ENCODE data around the gene SH3GL1. TPM values are rescaled to one million over a fixed set of nuclear protein-coding genes. Genes with fewer than 3 reads are reported as not detected.
A peak's percentile ranks its signal among the peaks of the same experiment; 100 is the strongest.

SH3GL1 gene
- total and polyA plus RNA-seq, 10 donors, result 26.1 to 77.4 (median 42.1) TPM

DNA sequence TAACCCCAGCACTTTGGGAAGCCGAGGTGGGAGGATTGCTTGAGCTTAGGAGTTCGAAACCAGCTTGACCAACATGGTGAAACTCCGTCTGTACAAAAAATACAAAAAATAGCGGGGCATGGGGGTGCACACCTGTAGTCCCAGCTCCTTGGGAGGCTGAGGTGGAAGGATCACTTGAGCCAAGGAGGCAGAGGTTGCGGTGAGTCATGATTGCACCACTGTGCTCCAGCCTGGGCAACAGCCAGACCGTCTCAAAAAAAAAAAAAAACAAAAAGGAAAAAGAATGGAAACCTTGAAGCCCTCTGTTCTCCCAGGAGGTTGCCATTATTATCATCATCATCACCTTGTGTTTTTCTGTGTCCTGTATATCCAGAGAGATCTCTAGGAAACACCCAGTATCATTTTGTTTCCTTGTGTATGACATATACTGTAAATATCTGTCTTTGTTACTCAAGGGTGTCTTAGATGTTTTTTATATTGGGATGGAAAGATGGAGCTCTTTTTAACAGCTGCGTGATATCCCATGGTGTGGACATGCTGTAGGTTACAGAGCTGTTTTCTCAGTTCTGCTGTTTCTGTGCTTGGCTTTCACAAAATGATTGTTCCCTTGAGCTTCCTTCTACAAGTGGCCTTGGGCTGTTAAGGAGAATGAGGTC, 13.9 kb upstream of the SH3GL1 start:
- H3K27me3 ChIP-seq (replicated peaks in 1 of 7), result no peaks in the 10 kb centered on the region
- peaks cover 0 to 3% (median 0%) of the 10 kb centered on the region in 6 donors for H3K4me1 ChIP-seq
- WGBS, 5 donors, result 79 to 91% (median 87%) methylated on average over 7 of the region's 7 CpGs
- no peaks in the 10 kb centered on the region for H3K9me3 ChIP-seq
- intact Hi-C loops (cut with DNase I; ENCODE audit: low total_unique reads), result no loop called here
- H3K27ac ChIP-seq, result peak overlapping the region in 3 of 8 donors; percentile 7 to 39 (median 21)
- H3K4me3 ChIP-seq, result no peak overlapping the region
- peaks cover 0 to 86% (median 2%) of the 10 kb centered on the region in 6 donors for H3K36me3 ChIP-seq
- no peak for TF ChIP-seq POLR2A (IDR thresholded peaks at IDR 0.05)
- TF ChIP-seq POLR2AphosphoS5 (IDR thresholded peaks at IDR 0.05), result no peak
- DNase-seq, result no peak

DNA sequence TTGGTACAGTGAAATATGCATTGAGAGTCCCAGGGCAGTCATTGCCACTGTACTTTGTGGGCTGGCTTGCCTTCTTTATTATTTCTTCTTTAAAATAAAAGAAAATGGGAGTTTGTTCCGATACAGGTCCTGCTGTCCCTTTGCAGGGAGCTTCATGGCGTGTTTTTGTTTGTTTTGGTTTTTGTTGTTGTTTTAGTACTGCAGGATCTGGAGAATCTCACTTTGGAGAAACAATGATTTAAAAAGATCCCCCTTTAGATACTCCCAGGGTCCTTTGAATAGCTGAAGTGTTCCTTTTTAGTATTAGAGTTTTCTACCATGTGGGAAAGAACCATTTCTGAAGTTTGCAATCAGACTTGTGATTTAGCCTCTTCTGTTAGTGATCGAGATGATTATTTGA, 13.2 kb upstream of the SH3GL1 start:
- H3K36me3 ChIP-seq, result peaks cover 0 to 86% (median 2%) of the 10 kb centered on the region in 6 donors
- no peaks in the 10 kb centered on the region for H3K27me3 ChIP-seq (replicated peaks in 1 of 7)
- H3K4me1 ChIP-seq, result peaks cover 0 to 3% (median 0%) of the 10 kb centered on the region in 6 donors
- intact Hi-C loops (cut with DNase I; ENCODE audit: low total_unique reads), result no loop called here
- no peak for DNase-seq
- 95 to 100% (median 97%) methylated on average over 3 of the region's 3 CpGs for WGBS, 5 donors
- TF ChIP-seq POLR2AphosphoS5 (IDR thresholded peaks at IDR 0.05) (no peak), POLR2A (IDR thresholded peaks at IDR 0.05) (no peak)
- TF ChIP-seq, protein P1, sequence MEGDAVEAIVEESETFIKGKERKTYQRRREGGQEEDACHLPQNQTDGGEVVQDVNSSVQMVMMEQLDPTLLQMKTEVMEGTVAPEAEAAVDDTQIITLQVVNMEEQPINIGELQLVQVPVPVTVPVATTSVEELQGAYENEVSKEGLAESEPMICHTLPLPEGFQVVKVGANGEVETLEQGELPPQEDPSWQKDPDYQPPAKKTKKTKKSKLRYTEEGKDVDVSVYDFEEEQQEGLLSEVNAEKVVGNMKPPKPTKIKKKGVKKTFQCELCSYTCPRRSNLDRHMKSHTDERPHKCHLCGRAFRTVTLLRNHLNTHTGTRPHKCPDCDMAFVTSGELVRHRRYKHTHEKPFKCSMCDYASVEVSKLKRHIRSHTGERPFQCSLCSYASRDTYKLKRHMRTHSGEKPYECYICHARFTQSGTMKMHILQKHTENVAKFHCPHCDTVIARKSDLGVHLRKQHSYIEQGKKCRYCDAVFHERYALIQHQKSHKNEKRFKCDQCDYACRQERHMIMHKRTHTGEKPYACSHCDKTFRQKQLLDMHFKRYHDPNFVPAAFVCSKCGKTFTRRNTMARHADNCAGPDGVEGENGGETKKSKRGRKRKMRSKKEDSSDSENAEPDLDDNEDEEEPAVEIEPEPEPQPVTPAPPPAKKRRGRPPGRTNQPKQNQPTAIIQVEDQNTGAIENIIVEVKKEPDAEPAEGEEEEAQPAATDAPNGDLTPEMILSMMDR (IDR thresholded peaks at IDR 0.05 in 8 of 11, conservative IDR thresholded peaks at IDR 0.05 in 3 of 11), result no peak
- H3K9me3 ChIP-seq, result no peaks in the 10 kb centered on the region
- no peak overlapping the region for H3K4me3 ChIP-seq
- no peak overlapping the region for H3K27ac ChIP-seq

GRCh38 chr19:4409123-4409933, 9.0 kb upstream of the SH3GL1 start:
- Histone ChIP-seq H3K36me3 (peaks cover 0 to 58% (median 2%) of the 10 kb centered on the region in 6 donors), H3K4me3 (no peak overlapping the region), H3K27me3 (replicated peaks in 1 of 7) (no peaks in the 10 kb centered on the region), H3K9me3 (no peaks in the 10 kb centered on the region), H3K27ac (no peak overlapping the region), H3K4me1 (peaks cover 0 to 6% (median 0%) of the 10 kb centered on the region in 6 donors)
- TF ChIP-seq, protein P1 (IDR thresholded peaks at IDR 0.05 in 8 of 11, conservative IDR thresholded peaks at IDR 0.05 in 3 of 11), result no peak
- TF ChIP-seq POLR2AphosphoS5 (IDR thresholded peaks at IDR 0.05) (no peak), POLR2A (IDR thresholded peaks at IDR 0.05) (no peak)
- no peak for DNase-seq
- intact Hi-C loops (cut with DNase I; ENCODE audit: low total_unique reads), result no loop called here
- WGBS, 5 donors, result 93 to 97% (median 94%) methylated on average over 22 to 23 of the region's 23 CpGs

- no peak for TF ChIP-seq POLR2AphosphoS5 (IDR thresholded peaks at IDR 0.05)
- no peak for TF ChIP-seq POLR2A (IDR thresholded peaks at IDR 0.05)
- TF ChIP-seq, protein P1 (IDR thresholded peaks at IDR 0.05 in 8 of 11, conservative IDR thresholded peaks at IDR 0.05 in 3 of 11), result no peak
- no peak for DNase-seq
- WGBS, 5 donors, result 93 to 96% (median 94%) methylated on average over 7 of the region's 7 CpGs
- no peaks in the 10 kb centered on the region for H3K27me3 ChIP-seq (replicated peaks in 1 of 7)
- intact Hi-C loops (cut with DNase I; ENCODE audit: low total_unique reads), result no loop called here
- no peak overlapping the region for H3K4me3 ChIP-seq
- no peak overlapping the region for H3K27ac ChIP-seq
- H3K4me1 ChIP-seq, result peaks cover 7 to 27% (median 16%) of the 10 kb centered on the region in 6 donors
- H3K9me3 ChIP-seq, result no peaks in the 10 kb centered on the region
- H3K36me3 ChIP-seq, result peaks cover 0 to 34% (median 0%) of the 10 kb centered on the region in 6 donors
Measured at GRCh38 chr19:4406626-4407025, 6.3 kb upstream of the SH3GL1 start.

All from spleen (tissue), 11 donors.